Effector CD8-positive, alpha-beta T cell (primary cell): ENCODE measurements around the gene SLC38A5.
"Not testable (repeated sequence)": the region's sequence is repeated elsewhere in the genome, so short reads cannot be mapped to it uniquely, and the experiment has no call there.

ENCODE experiments used
- DNase-seq: peaks from one replicate; lab custom pipeline; 2025; lab: John Stamatoyannopoulos, UW
- total RNA-seq, 4 experiments: gene quantifications; one replicate each; lab custom pipeline; 2026; lab: John Stamatoyannopoulos, UW

The SLC38A5 gene
- 23.4 to 73.6 (median 43.9) reads per million in 4 experiments for total RNA-seq

DNA sequence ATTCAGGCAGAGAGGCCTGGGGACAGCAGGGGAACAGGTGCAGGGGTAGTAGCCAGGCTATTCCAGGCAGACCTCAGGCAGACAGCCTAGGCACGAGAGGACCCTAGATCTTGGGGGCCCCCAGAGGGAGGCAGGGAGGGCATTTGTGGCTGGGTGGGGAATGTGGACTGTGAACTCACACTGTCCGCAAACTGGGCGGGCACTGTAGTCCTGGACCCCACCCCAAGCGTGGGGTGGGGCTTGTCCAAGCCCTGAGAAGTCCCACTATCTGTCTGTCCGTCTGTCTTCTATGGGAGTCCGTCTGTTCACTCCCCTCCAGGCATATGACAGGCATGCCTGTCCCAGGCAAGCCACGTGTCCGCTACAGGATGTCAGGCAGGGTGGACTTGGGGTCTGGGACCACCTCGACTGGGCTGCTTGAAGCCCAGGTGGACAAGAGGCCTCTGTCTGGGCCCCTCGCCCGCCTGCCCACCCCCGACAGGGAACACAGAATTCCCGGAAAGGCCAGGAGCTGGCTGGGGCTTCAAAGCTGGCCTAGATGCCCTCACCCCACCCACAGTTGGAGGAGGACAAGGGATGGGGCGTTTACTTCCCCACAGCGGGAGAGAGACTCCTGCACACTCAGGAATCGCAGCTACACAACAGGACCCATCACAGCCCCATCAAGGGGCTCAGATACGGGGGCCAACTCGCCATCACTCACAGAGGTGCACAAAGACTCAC lies at the start of gene SLC38A5:
SLC38A5 (minus strand) TSS at position 151 of the 723 bp plus-strand sequence. CDS start 2,336 bp downstream, outside the sequence.
- DNase-seq: no peak

DNA sequence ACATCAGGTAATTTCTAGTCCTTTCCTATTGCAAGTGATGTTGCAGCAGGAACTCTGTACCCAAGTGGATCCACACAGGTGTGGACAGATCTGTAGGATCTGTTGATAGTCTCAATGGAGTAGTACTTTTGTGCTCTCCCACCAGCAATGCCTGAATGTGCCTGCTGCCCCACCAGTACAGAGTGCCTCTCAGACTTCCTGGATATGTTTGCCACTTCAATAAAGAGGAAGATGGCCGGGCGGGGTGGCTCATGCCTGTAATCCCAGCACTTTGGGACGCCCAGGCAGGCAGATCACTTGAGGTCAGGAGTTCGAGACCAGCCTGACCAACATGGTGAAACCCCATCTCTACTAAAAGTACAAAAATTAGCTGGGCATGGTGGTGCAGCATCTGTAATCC lies 49.4 kb upstream of the SLC38A5 start:
- not testable (repeated sequence) for DNase-seq

GRCh38 chrX:48516987-48517386 lies 46.9 kb upstream of the SLC38A5 start:
- DNase-seq: no peak

GRCh38 chrX:48516285-48516684 lies 46.2 kb upstream of the SLC38A5 start:
- no peak for DNase-seq

- DNase-seq: no peak
Observed at GRCh38 chrX:48515842-48516241, 45.8 kb upstream of the SLC38A5 start.

GRCh38 chrX:48514868-48515460 lies 44.9 kb upstream of the SLC38A5 start:
- DNase-seq: no peak

- DNase-seq: no peak
Observed at GRCh38 chrX:48514126-48514806, 44.2 kb upstream of the SLC38A5 start.

DNA sequence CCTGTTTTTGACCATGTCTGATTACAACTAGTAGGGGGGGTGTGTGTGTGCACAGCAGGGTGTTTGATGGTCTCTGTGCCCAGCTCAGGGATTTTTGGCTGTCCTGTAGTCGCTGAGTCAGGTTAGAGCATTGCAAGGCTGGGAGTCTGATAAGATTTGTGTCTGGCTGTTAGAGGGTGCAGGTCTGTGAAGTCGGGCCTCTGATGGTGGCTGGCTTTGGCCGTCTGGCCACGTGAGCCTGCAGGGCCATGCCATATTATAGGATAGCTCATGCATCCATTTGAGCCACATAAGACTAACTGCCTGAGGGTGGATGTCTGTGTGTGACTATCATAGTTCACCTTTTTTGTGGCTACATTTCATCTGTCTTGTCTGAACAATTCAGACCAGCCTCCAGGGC lies 43.6 kb upstream of the SLC38A5 start:
- DNase-seq: no peak

GRCh38 chrX:48512371-48512935 lies 42.4 kb upstream of the SLC38A5 start:
- DNase-seq: no peak

DNA sequence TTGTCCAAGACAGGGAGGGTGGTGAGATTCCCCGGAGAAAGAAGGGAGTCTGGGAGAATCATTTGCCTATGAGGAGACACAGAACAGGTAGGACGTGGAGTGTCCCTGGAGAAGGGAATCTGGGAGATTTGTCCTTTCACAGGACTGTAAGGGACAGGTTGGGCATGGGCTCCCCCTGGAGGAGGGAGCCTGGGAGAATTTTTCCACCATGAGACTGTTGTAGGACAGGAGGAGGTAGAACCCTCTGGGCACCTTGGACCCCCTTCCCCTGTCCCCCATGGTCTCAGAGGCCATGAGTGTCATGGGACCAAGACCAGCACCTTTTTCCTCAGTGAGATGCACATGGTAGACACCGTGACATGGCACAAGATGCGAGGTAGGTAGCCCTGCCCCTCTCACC lies 41.5 kb upstream of the SLC38A5 start:
- no peak for DNase-seq

GRCh38 chrX:48509619-48510018 lies 39.6 kb upstream of the SLC38A5 start:
- DNase-seq: no peak

DNA sequence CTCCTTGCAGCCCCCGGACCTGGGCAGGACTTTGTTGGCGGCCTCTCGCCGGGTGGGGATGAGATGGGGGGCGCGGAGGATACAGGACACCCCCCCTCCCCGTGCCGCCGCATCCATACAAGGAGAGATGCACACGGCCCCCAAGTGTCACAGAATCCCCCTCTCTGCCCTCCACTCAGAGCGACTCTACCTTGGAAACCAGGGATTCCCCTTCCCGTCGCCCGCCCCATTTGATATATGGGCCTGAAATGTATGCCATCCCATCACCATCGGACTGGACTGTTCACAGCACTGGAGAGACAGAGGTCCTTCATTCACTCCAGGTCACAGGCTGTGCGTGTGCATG lies 39.2 kb upstream of the SLC38A5 start:
- DNase-seq: peak; percentile 1

DNA sequence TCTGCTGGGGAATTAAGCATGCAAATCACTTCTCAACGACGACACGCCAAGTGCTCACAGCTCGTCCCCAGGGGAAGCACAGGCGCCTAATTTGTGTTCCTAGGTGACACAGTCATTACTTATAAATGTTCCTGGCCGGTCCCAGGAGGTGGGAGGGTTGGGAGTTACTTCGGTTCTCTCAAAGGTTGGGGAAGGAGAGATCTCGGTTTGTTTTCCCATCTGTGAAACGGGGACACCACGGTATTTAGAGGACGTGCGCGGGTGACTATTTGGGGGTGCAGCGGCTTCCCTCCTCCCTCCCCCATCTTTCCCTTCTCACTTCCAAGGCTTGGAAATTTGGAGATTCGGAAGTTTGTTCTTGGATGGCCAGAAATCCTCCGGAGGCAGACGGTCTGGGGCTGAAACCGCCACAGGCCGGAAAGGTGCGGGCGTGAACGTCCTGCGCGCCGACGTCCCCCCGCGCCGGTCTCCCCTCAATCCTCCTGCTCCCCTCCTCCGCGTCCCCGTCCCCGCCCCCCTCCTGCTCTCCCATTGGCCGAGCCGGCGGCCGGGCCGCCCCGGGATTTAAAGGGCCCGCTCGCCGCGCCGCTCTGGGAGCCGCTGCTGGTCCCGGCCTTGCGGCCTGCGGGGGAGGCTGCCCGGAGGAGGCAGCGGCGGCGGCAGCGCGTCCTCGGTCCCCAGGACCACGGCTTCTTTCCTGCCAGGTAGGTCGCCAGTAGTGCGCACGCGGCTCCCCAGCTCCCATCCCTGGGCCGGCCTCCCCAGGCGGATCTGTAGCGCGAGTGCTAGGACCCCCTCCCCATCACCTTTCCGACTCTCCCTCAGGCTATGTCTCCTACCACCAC lies 38.6 kb upstream of the SLC38A5 start, which contains the start of gene PORCN:
PORCN (plus strand) TSS at position 593 of the 845 bp plus-strand sequence. CDS start 829 bp downstream, outside the sequence.
- peak; percentile 69 for DNase-seq

GRCh38 chrX:48507246-48507645 lies 37.2 kb upstream of the SLC38A5 start:
- no peak for DNase-seq

GRCh38 chrX:48505481-48505880 lies 35.4 kb upstream of the SLC38A5 start:
- no peak for DNase-seq

DNA sequence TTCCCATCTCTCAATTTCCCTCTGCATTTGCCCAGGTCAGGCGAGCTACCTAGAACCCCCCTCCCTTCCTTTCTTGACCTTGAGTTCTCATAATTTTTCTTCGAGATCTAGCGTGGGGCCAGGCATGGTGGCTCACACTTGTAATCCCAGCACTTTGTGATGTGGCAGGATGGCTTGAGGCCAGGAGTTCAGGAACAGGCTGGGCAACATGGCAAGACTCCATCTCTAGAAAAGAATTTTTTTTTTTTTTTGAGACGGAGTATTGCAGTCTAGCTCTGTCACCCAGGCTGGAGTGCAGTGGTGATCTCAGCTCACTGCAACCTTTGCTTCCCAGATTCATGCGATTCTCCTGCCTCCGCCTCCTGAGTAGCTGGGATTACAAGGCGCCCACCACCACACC lies 34.2 kb upstream of the SLC38A5 start:
- DNase-seq: no peak

GRCh38 chrX:48498374-48498809 lies 28.3 kb upstream of the SLC38A5 start:
- DNase-seq: no peak

DNA sequence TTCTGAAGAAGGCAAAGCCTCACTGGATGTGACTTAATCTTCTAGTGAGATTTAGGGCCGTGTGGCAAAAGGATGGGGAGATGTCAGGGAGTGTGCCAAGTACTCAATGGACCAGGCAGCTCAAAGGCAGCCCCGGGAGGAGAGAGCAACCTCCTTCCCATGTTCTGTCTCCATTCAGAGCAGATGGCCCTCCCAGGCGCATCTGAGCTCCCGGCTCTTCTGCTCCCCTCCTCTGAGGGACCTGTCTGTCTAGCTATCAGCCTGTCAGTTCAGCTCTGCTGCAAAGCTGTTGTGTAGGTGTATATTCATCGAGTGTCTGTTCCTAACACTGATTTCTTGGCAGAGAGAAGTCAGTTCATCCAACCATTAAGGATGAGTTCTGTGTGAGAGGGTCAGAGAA lies 27.8 kb upstream of the SLC38A5 start:
- DNase-seq: no peak

GRCh38 chrX:48496660-48497059 lies 26.6 kb upstream of the SLC38A5 start:
- no peak for DNase-seq

DNA sequence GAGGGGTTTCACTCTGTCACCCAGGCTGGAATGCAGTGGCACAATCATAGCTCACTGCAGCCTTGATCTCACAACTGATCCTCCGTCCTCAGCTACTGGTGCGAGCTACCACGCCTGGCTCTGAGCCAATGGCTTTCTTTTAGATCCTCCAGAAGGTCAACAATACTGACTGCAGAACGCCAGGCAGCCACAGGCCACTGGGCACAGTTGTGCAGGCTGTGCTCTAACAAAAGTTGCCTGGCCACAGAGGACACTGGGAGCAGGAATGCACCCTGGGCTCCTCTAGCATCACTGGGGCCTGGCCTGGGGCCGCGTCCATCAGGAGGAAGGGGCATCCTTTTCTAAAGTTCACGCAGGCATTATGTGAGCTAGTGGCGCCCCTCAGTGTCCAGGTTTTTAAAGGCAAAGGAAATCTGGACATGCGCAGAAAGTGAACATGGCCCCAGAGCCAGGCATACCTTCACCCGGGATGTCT lies 23.9 kb upstream of the SLC38A5 start:
- no peak for DNase-seq

GRCh38 chrX:48492293-48492910 lies 22.3 kb upstream of the SLC38A5 start:
- no peak for DNase-seq
